ENCODE results near the gene PRKACB. TPM values are rescaled to one million over a fixed set of nuclear protein-coding genes. Genes with fewer than 3 reads are reported as not detected.

The PRKACB gene
- total and polyA plus RNA-seq, 2 of the 8 experiments (the other 6 are each of a cell fraction or from before 2014, with no cell fraction given), result 7.8 to 31.0 TPM

GRCh38 chr1:84168783-84169182, 24.7 kb downstream of the PRKACB start (continued):
- TF ChIP-seq SP4 (IDR thresholded peaks at IDR 0.05; ENCODE audit: low read length) (no peak), TAF7 (optimal IDR thresholded peaks at IDR 0.05; ENCODE audit: borderline replicate concordance, low read depth, low read length) (no peak), RFX5 (IDR thresholded peaks at IDR 0.05; ENCODE audit: borderline replicate concordance, low read depth, low read length) (no peak), ATF2 (IDR thresholded peaks at IDR 0.05; ENCODE audit: low read length) (no peak)

Data from H1 (cell line).